GM18511 (cell line): ENCODE results near the gene SPSB2.
"Not testable (repeated sequence)": the region's sequence is repeated elsewhere in the genome, so short reads cannot be mapped to it uniquely, and the experiment has no call there.

Source experiments
- ATAC-seq: cut with Tn5 transposase; IDR thresholded peaks from one replicate; pipeline ENCODE4 v1.9.1; 2021; ENCODE audit warnings: mild to moderate bottlenecking, moderate library complexity; ENCODE audit not compliant: unreplicated experiment

The SPSB2 gene

GRCh38 chr12:6871052-6871957 is 1.8 kb downstream of the SPSB2 start:
- no peak for ATAC-seq

GRCh38 chr12:6870304-6870703 is 2.8 kb downstream of the SPSB2 start:
- ATAC-seq = not testable (repeated sequence)

GRCh38 chr12:6869049-6870021 is 3.8 kb downstream of the SPSB2 start:
- no peak for ATAC-seq

GRCh38 chr12:6868211-6869048 is 4.7 kb downstream of the SPSB2 start:
- no peak for ATAC-seq

- ATAC-seq = peak; percentile 66
These were observed 5.5 kb downstream of the SPSB2 start, which contains the start of gene TPI1 for GRCh38 chr12:6867413-6868210. TPI1 (plus strand) TSS chr12:6867531; CDS start chr12:6867567, 36 bp downstream.

GRCh38 chr12:6866920-6867412 is 6.1 kb downstream of the SPSB2 start:
- ATAC-seq = peak; percentile 15

GRCh38 chr12:6866163-6866919 is 6.8 kb downstream of the SPSB2 start:
- no peak for ATAC-seq

GRCh38 chr12:6865307-6865706 is 7.8 kb downstream of the SPSB2 start:
- not testable (repeated sequence) for ATAC-seq

- ATAC-seq = no peak
These were observed 9.3 kb downstream of the SPSB2 start for GRCh38 chr12:6863586-6864321.

- ATAC-seq = no peak
These were observed 10.1 kb downstream of the SPSB2 start for GRCh38 chr12:6863033-6863432.

GRCh38 chr12:6861391-6861790 is 11.7 kb downstream of the SPSB2 start:
- ATAC-seq = no peak

GRCh38 chr12:6860942-6861341 is 12.2 kb downstream of the SPSB2 start:
- ATAC-seq = no peak

- no peak for ATAC-seq
These were observed 13.0 kb downstream of the SPSB2 start for GRCh38 chr12:6860116-6860515.

GRCh38 chr12:6858799-6859198 is 14.3 kb downstream of the SPSB2 start:
- ATAC-seq = no peak

- ATAC-seq = no peak
These were observed 17.8 kb downstream of the SPSB2 start for GRCh38 chr12:6855322-6855721.

GRCh38 chr12:6854036-6854435 is 19.1 kb downstream of the SPSB2 start:
- no peak for ATAC-seq

- no peak for ATAC-seq
These were observed 19.5 kb downstream of the SPSB2 start for GRCh38 chr12:6853626-6854025.
